Stomach (tissue), 4 donors: ENCODE data around the gene TTC38.

Experiments used
- POLR2A ChIP-seq, 4 donors: fragments of 450-650 bp; IDR thresholded peaks; one replicate each; pipeline ENCODE4 v1.6.1; 2016; ENCODE audit warnings: antibody characterized with exemption in 4 of 4, control low read depth in 2 of 4, mild to moderate bottlenecking in 1 of 4, moderate library complexity in 1 of 4
- POLR2AphosphoS5 ChIP-seq, 3 donors: sonication (generic); formaldehyde crosslinking; IDR thresholded peaks; one replicate each; pipeline ENCODE4 v1.6.1; 2016; ENCODE audit warnings: antibody characterized with exemption in 3 of 3
- TF ChIP-seq, protein P1 (sequence below), 7 experiments: fragments of 450-650 bp in 4 of 7; fragments of 200-600 bp in 3 of 7; sonication (generic) in 3 of 7; IDR thresholded peaks; one replicate each; pipeline ENCODE4 v1.5.1; 2016 to 2019; ENCODE audit warnings: antibody characterized with exemption in 7 of 7, control low read depth in 2 of 7, mild to moderate bottlenecking in 1 of 7

DNA sequence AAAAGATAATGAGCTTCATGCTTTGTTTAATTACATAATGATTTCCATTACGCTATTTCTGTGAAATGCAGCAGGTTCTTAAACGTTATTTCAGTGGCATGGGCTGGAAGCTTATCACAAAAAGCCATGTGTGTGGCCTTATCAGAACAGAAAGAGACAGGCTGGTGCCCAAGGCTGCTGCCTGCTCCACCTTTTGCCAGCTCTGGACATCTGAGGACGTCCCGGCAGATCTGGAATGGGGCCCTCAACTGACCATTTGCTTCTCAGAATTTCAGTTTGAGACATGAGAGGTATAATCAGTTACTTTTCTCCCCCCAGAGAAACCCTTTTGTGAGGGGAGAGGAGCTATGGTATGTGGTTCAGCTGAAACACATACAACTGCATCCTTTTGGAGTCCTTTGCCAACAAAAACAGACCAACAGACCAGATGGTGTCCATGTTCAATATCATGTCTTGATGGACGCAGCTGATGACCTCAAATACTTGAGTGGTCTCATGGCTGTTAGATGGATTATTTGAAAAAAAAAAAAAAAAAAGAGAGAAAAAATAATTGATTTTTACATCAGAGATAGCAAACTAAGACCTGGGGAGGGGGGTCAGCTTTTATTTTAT lies 26.3 kb upstream of the TTC38 start:
- TF ChIP-seq POLR2A (IDR thresholded peaks at IDR 0.05): no peak
- TF ChIP-seq, protein P1, sequence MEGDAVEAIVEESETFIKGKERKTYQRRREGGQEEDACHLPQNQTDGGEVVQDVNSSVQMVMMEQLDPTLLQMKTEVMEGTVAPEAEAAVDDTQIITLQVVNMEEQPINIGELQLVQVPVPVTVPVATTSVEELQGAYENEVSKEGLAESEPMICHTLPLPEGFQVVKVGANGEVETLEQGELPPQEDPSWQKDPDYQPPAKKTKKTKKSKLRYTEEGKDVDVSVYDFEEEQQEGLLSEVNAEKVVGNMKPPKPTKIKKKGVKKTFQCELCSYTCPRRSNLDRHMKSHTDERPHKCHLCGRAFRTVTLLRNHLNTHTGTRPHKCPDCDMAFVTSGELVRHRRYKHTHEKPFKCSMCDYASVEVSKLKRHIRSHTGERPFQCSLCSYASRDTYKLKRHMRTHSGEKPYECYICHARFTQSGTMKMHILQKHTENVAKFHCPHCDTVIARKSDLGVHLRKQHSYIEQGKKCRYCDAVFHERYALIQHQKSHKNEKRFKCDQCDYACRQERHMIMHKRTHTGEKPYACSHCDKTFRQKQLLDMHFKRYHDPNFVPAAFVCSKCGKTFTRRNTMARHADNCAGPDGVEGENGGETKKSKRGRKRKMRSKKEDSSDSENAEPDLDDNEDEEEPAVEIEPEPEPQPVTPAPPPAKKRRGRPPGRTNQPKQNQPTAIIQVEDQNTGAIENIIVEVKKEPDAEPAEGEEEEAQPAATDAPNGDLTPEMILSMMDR (IDR thresholded peaks at IDR 0.05): no peak
- TF ChIP-seq POLR2AphosphoS5 (IDR thresholded peaks at IDR 0.05): no peak
